HG02885 (cell line): ENCODE data around the gene CES1.
"Not testable (repeated sequence)": the region's sequence is repeated elsewhere in the genome, so short reads cannot be mapped to it uniquely, and the experiment has no call there.

Experiments
- ATAC-seq: cut with Tn5 transposase; IDR thresholded peaks from one replicate; pipeline ENCODE4 v1.9.1; 2021; ENCODE audit warnings: mild to moderate bottlenecking; ENCODE audit not compliant: unreplicated experiment, poor library complexity

Gene CES1

GRCh38 chr16:55834049-55834448, 1.2 kb upstream of the CES1 start:
- ATAC-seq: peak; percentile 67

DNA sequence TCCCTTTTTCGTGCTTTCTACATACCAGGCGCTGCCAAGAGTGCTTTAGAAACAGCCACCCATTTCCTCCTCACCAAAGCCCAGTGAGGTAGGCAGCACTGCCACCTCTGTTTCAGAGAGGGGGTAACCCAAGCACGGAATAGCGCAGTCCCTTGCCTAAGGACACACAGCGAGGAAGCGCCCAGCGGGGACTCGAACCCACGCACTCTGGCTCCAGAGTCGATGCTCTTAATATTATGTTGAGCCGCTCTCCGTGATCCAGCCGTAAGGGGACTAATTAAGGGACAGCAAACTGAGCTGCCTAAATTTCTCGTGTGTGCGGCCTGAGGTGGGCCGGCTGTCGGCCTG, 497 bp downstream of the CES1 start:
- no peak for ATAC-seq

GRCh38 chr16:55830658-55831294, 2.1 kb downstream of the CES1 start:
- no peak for ATAC-seq

DNA sequence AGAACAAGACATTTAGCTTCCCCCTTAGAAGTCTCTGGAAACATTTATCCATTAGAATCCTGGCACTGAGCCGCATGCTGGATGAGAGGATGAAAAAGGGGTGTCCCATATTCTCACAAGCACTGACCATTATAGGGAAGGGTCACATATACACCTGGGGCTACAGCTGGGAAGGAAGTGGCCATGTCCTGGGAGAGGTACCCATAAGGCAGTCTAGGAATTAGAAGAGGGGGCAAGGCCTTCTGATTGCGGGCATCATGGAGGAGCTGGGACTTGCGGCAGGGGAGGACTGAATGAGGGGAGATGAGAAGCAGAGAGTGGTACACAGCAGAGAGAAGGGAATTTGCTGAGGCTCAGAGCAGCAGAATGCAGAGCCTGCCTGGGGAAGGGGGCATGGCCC, 3.7 kb downstream of the CES1 start:
- not testable (repeated sequence) for ATAC-seq

DNA sequence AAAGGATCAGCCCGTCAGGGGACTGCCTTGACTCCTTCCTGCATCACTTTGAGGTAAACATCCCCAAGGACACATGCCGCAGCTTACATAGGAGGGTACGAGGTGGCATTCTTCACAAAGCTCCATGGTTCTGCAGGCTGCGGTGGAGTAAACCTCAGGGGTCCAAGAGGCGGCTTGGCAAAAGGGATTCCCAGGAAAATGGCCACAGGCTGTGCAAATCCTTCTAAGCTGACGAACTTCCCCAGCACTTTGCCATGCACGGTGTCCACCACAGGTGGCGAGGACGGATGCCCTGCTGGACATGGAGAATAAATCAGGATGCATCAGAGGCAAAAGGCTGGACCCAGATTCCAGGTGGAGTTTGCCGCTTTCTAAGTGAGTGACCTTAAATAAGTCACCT, 4.2 kb downstream of the CES1 start:
- ATAC-seq: no peak

- ATAC-seq: no peak
These were observed 7.7 kb downstream of the CES1 start for GRCh38 chr16:55825115-55825728.

GRCh38 chr16:55824473-55825000, 8.4 kb downstream of the CES1 start:
- no peak for ATAC-seq

- no peak for ATAC-seq
These were observed 10.6 kb downstream of the CES1 start for GRCh38 chr16:55822280-55822810.

DNA sequence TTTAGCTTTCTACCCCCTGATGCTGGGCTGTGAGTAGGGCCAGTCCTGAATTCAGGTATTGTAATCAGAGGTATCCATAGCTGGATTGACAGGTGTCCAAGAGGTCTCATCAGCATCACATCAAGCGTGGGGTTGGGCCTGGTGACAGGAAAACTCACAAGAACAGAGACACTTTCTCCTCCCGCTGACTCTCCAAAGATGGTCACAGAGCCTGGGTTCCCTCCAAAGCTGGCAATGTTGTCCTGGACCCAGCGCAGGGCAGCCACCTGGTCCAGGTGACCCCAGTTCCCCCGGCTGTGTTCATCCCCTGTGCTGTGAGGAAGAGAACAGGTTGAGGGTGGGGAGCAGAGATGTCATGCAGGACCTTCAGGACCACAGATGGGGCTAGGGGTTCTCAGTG, 11.7 kb downstream of the CES1 start:
- no peak for ATAC-seq

GRCh38 chr16:55820615-55821014, 12.3 kb downstream of the CES1 start:
- no peak for ATAC-seq

DNA sequence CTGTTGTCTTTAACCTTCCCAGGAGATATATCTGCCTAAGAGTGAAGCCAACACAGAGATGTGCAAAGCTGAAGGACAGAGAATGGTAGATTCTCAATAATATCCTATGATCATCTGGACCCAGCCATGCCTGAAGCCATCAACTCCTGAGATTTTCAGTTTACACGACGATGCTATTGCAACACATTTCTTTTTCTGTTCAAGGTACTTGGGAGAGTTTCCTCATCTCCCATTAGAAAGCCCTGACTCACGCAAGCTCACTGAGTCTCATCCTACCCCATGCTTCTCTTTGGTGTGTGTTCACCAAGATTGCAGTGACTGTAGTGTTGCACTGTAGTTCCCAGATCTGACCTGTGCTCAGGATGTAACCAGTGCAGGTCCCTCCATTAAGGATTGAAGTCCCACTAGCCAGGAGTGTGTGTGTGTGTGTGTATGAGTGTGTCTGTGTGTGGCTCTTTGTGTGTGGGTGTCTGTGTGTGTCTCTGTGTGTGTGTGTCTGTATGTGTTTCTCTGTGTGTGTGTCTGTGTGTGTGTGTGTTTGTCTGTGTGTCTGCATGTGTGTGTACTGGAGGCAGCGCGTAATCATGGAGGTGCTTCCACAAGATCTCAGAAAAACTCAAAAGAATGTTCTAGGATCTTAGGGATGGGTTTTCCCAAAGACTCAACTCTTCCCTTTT, 15.5 kb downstream of the CES1 start:
- no peak for ATAC-seq

DNA sequence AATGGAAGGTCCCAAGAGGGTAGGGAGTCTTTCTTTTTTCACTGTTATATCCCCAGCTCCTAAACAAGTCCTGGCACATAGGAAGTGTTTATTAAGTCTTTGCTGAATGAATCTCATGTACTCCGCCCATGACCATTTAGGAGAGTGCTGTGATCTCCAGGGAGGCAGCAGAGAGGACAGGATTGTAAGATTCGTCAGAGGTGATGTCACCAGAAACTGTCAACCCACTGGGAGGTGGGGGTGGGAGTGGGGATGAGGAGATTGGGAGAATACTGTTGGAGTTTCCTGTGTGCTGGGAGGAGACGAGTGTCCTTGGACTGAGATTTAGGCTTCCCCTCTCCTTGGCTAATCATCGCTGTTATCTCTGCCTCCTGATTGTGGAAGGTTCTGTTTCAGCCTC, 16.7 kb downstream of the CES1 start:
- ATAC-seq: not testable (repeated sequence)

GRCh38 chr16:55815320-55815719, 17.6 kb downstream of the CES1 start:
- no peak for ATAC-seq

GRCh38 chr16:55814174-55814573, 18.7 kb downstream of the CES1 start:
- not testable (repeated sequence) for ATAC-seq

- not testable (repeated sequence) for ATAC-seq
These were observed 19.2 kb downstream of the CES1 start for GRCh38 chr16:55813730-55814129.

DNA sequence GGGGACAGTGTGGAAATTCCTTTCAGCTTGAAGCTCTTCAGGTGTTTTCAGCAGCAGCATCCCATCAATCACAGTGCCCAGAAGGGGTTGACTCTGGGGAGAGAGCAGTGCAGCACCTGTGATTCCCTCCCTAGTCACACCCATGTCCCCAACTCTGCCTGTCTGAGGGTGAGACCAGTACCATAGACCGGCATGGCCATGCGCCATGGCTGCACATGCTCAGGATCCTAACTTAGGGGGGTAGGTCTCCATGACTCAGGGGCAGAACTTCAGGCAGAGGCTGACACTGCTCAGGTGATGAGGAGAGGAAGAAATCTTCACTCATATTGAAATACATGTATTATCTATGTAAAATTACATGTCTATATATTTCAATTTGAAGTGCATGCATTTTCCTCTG, 19.9 kb downstream of the CES1 start:
- ATAC-seq: no peak

DNA sequence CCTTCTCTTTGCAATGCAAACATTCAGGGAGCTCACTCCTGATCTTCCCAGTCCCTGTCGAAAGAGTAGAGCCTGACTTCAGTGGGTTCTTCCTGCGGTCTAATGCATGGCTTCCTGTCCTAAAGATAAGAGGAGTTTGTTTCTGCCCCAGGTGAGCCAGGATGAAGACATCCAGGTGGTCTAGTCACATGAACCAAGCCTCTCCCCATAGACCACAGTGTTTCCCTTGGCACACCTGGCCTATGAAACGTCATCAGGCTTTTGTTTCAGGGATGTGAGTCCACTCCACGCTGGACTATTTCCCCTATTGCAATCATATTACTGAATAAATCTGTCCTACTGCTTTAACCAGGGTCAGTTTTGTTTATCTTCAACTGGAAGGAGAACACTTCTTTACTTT, 21.1 kb downstream of the CES1 start:
- no peak for ATAC-seq

DNA sequence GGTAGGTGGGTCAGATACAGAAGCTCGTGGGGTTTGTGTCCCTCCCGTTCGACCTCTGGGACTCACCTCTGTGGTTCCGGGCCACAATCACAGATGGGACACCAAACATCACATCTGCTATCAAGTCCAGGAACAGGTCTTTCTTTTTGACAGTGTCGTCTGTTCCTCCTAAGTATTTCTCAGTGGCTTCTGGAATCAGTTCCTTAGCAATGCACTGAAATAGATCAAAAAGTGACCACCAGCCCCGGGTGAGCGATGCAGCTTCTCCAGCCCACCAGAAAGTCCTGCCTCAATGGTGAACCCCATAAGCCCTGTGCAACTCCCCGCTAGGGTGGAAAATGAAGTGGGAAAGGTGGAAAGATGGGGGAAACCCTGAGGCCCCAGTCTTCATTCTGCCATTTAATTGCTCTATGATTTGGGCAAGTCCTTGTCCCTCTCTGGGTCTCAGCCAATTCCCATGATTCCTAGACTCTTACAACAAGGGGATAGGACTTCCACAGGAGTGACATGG, 22.4 kb downstream of the CES1 start:
- ATAC-seq: no peak

- ATAC-seq: no peak
These were observed 23.0 kb downstream of the CES1 start for GRCh38 chr16:55809851-55810250.

GRCh38 chr16:55809386-55809785, 23.5 kb downstream of the CES1 start:
- no peak for ATAC-seq

DNA sequence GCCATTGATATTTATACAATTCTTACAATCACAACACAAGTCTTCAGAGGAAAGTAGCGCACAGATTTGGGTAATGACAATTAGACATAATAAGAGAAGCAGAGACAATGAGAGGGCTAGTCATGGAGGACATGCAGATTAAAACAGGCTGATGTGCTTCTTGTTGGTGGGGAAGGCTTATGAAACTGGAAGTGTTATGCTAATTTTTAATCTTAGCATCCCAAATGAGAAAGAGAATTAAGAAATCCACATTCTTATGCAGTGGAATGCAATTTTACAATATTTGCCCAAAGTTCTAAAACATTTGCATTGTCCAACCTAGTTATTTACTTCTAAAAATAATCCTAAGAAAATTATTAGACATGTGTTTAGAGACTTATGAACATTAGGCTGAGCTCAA, 24.6 kb downstream of the CES1 start:
- ATAC-seq: not testable (repeated sequence)
